ENCODE measurements around the gene ARHGEF28. TPM values are rescaled to one million over a fixed set of nuclear protein-coding genes. Genes with fewer than 3 reads are reported as not detected.
A peak's percentile ranks its signal among the peaks of the same experiment; 100 is the strongest.

Gene ARHGEF28
- total and polyA plus RNA-seq, 8 donors = 14.9 to 36.2 (median 24.6) TPM

- no peaks in the 10 kb centered on the region for H3K9me3 ChIP-seq
- ATAC-seq (no peak), DNase-seq (no peak), FAIRE-seq (no peak)
- intact Hi-C loops (cut with DNase I) = no loop called here
- TF ChIP-seq, protein P1, sequence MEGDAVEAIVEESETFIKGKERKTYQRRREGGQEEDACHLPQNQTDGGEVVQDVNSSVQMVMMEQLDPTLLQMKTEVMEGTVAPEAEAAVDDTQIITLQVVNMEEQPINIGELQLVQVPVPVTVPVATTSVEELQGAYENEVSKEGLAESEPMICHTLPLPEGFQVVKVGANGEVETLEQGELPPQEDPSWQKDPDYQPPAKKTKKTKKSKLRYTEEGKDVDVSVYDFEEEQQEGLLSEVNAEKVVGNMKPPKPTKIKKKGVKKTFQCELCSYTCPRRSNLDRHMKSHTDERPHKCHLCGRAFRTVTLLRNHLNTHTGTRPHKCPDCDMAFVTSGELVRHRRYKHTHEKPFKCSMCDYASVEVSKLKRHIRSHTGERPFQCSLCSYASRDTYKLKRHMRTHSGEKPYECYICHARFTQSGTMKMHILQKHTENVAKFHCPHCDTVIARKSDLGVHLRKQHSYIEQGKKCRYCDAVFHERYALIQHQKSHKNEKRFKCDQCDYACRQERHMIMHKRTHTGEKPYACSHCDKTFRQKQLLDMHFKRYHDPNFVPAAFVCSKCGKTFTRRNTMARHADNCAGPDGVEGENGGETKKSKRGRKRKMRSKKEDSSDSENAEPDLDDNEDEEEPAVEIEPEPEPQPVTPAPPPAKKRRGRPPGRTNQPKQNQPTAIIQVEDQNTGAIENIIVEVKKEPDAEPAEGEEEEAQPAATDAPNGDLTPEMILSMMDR (IDR thresholded peaks at IDR 0.05) = no peak
- 60 to 63% methylated on average over 1 of the region's 1 CpG for WGBS, 2 donors
- no peaks in the 10 kb centered on the region for H3K27me3 ChIP-seq
- no peak overlapping the region for H3K4me3 ChIP-seq
- peaks cover 0 to 5% (median 4%) of the 10 kb centered on the region in 3 donors for H3K4me1 ChIP-seq
- no peaks in the 10 kb centered on the region for H3K36me3 ChIP-seq
- H3K27ac ChIP-seq = no peak overlapping the region
These were observed 357.6 kb downstream of the ARHGEF28 start for GRCh38 chr5:73983644-73984043.

GRCh38 chr5:73985145-73985544 is 359.1 kb downstream of the ARHGEF28 start:
- H3K4me3 ChIP-seq = no peak overlapping the region
- no peaks in the 10 kb centered on the region for H3K27me3 ChIP-seq
- no peak for FAIRE-seq
- H3K9me3 ChIP-seq = no peaks in the 10 kb centered on the region
- no peaks in the 10 kb centered on the region for H3K36me3 ChIP-seq
- TF ChIP-seq, protein P1 (IDR thresholded peaks at IDR 0.05) = peak in 2 of 4 donors; percentile 10 to 16
- peak overlapping the region in 1 of 4 donors; percentile 11 for H3K27ac ChIP-seq
- H3K4me1 ChIP-seq = peaks cover 0 to 5% (median 4%) of the 10 kb centered on the region in 3 donors
- WGBS, 2 donors = 6% methylated on average over 1 of the region's 1 CpG
- intact Hi-C loops (cut with DNase I) = no loop called here
- peak in 3 of 4 donors; percentile 31 to 74 (median 67) for ATAC-seq
- DNase-seq = peak in 1 of 6 donors; percentile 12

DNA sequence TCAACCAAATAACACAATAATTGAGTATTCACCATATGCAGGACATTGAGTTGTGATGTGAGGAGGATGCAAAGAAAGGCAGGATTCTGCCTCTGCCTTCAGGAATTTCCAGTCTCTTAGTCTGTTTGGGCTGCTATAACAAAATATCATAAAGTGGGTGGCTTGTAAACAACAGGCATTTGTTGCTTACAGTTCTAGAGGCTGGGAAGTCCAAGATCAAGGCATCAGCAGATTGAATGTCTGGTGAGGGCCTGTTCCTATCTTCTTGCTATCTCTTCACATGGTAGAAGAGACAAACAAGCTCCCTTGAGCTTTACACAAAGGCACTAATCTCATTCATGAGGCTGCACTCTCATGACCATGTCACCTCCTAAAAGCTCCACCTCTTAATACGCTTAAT is 360.7 kb downstream of the ARHGEF28 start:
- Histone ChIP-seq H3K4me1 (peaks cover 0 to 5% (median 4%) of the 10 kb centered on the region in 3 donors), H3K36me3 (no peaks in the 10 kb centered on the region), H3K27me3 (no peaks in the 10 kb centered on the region), H3K9me3 (no peaks in the 10 kb centered on the region), H3K27ac (no peak overlapping the region), H3K4me3 (no peak overlapping the region)
- 97 to 100% methylated on average over 1 of the region's 1 CpG for WGBS, 2 donors
- ATAC-seq (no peak), FAIRE-seq (no peak), DNase-seq (no peak)
- TF ChIP-seq, protein P1 (IDR thresholded peaks at IDR 0.05) = no peak
- intact Hi-C loops (cut with DNase I) = no loop called here

DNA sequence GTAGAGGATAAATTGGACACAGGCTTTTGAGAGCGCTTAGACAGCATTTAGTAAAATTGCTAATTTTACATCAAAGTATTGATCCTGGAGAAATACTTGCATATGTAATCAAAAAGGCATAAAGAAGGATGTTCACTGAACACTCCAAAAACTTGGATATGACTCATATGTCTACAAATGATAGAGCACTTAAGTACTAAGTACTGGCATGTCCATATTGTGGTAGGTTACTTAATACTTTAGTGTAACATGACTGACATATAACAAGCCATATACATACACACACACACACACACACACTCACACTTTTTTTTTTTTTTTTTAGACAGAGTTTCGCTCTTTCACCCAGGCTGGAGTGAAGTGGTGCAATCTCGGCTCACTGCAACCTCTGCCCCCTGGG is 361.9 kb downstream of the ARHGEF28 start:
- TF ChIP-seq, protein P1 (IDR thresholded peaks at IDR 0.05) = no peak
- no peak for ATAC-seq
- DNase-seq = no peak
- WGBS, 2 donors = 96 to 100% methylated on average over 3 of the region's 3 CpGs
- Histone ChIP-seq H3K4me1 (peaks cover 0 to 5% (median 4%) of the 10 kb centered on the region in 3 donors), H3K4me3 (no peak overlapping the region), H3K36me3 (no peaks in the 10 kb centered on the region), H3K27me3 (no peaks in the 10 kb centered on the region), H3K9me3 (no peaks in the 10 kb centered on the region), H3K27ac (no peak overlapping the region)
- FAIRE-seq = no peak
- intact Hi-C loops (cut with DNase I) = no loop called here

DNA sequence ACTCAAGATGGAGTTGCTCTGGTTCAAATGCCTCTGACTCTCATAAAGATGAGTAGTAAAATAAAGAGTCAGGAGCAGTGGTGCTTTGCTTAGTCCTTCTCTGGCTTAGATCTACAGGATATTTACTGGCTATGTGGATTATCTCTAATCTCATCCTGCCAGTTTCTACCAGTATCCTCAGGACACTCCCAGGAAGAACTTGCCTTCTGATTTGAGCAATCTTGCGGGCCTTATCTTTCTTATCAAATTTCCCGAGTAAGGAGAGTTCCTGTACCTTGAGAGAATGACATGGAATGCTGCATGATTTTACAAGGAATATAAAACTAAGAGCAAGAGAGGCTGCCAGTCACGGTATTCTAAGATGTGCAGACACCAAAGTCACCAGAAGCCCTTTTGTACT is 364.0 kb downstream of the ARHGEF28 start:
- Histone ChIP-seq H3K27me3 (no peaks in the 10 kb centered on the region), H3K36me3 (no peaks in the 10 kb centered on the region), H3K27ac (no peak overlapping the region), H3K4me1 (peaks cover 0 to 5% (median 4%) of the 10 kb centered on the region in 3 donors), H3K9me3 (no peaks in the 10 kb centered on the region), H3K4me3 (no peak overlapping the region)
- ATAC-seq = no peak
- WGBS, 2 donors = 54% methylated on average over 3 of the region's 3 CpGs
- TF ChIP-seq, protein P1 (IDR thresholded peaks at IDR 0.05) = no peak
- DNase-seq = no peak
- intact Hi-C loops (cut with DNase I) = no loop called here
- FAIRE-seq = no peak

Other genes starting within 250 kb of the ARHGEF28 start
- under 1 TPM in 2 of 6 donors, not detected in 4; 0.06 to 0.12 TPM for gene FOXD1, start 177.4 kb upstream of the ARHGEF28 start, total RNA-seq
- under 1 TPM in 1 of 2 donors, not detected in 1; 0.14 TPM for gene FOXD1, start 177.4 kb upstream of the ARHGEF28 start, polyA plus RNA-seq
- gene BTF3, start 127.8 kb upstream of the ARHGEF28 start, total RNA-seq = 100 to 1,000 TPM; 203 to 366 (median 292) TPM
- gene BTF3, start 127.8 kb upstream of the ARHGEF28 start, polyA plus RNA-seq = 100 to 1,000 TPM; 254 to 320 TPM
- 10 to 100 TPM in 2 of 6 donors, 1 to 10 TPM in 4; 6.9 to 15.7 (median 9.6) TPM for gene ANKRA2, start 60.6 kb upstream of the ARHGEF28 start, total RNA-seq
- gene ANKRA2, start 60.6 kb upstream of the ARHGEF28 start, polyA plus RNA-seq = 10 to 100 TPM; 10.6 to 20.4 TPM
- 1 to 10 TPM; 3.0 to 8.2 (median 6.9) TPM for gene UTP15, start 60.5 kb upstream of the ARHGEF28 start, total RNA-seq
- gene UTP15, start 60.5 kb upstream of the ARHGEF28 start, polyA plus RNA-seq = 1 to 10 TPM; 1.9 to 4.5 TPM

Data from pancreas (tissue), 10 donors.